Esophagus muscularis mucosa (tissue), 3 donors: Measurements from ENCODE around the gene FAM131C.

ENCODE experiments used
- POLR2A ChIP-seq: fragments of 450-650 bp; IDR thresholded peaks from one replicate; pipeline ENCODE4 v1.6.1; 2017; ENCODE audit warnings: antibody characterized with exemption, moderate library complexity, mild to moderate bottlenecking, low read depth
- TF ChIP-seq, protein P1 (sequence below), 3 experiments: fragments of 200-600 bp in 2 of 3; fragments of 450-650 bp in 1 of 3; sonication (generic) in 2 of 3; IDR thresholded peaks; one replicate each; pipeline ENCODE4 v1.5.1; 2017 to 2019; ENCODE audit warnings: antibody characterized with exemption in 3 of 3, mild to moderate bottlenecking in 2 of 3, moderate library complexity in 1 of 3

DNA sequence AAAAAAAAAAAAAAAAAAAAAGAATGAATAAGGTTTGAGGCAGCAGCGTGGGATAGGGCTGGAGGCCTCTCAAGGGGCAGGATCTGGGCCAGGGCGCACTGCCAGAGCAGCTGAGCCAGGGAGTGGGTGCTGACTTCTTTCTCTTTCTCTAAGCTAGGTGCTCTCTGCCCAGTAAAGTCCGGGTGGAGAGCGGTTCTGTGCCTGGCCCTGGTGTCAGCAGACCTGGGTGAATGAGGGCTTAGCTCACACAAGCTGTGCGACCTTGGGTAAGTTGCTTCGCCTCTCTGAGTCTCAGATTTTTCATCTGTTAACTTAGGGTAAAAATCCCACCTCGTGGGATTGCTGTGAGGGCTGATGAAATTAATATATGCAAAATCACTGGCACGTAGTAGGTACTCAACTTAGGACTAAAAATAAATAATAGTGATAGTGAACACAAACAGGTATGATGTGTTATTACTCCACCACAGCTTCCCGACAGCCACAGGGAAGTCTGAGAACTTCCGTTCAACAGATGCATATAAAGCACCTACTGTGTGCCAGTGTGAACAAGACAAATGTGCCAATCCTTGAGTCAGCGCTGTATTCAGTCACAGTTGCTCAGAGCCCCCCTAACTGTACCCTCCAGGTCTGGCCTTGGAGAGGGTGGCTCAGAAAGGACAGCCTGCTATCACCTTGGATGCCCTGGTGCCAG is 2.0 kb upstream of the FAM131C start:
- TF ChIP-seq, protein P1, sequence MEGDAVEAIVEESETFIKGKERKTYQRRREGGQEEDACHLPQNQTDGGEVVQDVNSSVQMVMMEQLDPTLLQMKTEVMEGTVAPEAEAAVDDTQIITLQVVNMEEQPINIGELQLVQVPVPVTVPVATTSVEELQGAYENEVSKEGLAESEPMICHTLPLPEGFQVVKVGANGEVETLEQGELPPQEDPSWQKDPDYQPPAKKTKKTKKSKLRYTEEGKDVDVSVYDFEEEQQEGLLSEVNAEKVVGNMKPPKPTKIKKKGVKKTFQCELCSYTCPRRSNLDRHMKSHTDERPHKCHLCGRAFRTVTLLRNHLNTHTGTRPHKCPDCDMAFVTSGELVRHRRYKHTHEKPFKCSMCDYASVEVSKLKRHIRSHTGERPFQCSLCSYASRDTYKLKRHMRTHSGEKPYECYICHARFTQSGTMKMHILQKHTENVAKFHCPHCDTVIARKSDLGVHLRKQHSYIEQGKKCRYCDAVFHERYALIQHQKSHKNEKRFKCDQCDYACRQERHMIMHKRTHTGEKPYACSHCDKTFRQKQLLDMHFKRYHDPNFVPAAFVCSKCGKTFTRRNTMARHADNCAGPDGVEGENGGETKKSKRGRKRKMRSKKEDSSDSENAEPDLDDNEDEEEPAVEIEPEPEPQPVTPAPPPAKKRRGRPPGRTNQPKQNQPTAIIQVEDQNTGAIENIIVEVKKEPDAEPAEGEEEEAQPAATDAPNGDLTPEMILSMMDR (IDR thresholded peaks at IDR 0.05), result no peak
- no peak for TF ChIP-seq POLR2A
